ENCODE results near the gene B4GAT1. TPM values are rescaled to one million over a fixed set of nuclear protein-coding genes. Genes with fewer than 3 reads are reported as not detected.
A peak's percentile ranks its signal among the peaks of the same experiment; 100 is the strongest.

Gene B4GAT1
- total and polyA plus RNA-seq, 9 of the 15 experiments (the other 6 are each of a cell fraction or from before 2014, with no cell fraction given), result 0.86 to 9.5 (median 3.8) TPM

- H2AFZ ChIP-seq (ENCODE audit: low read depth, low read length), result no peak overlapping the region
- WGBS (ENCODE audit: insufficient coverage, low coverage, missing lambda C conversion rate), result 31% methylated on average over 8 of the region's 8 CpGs
- H3K9me3 ChIP-seq (replicated peaks; ENCODE audit: control insufficient read depth, insufficient read depth, low read depth, low read length), result no peaks in the 10 kb centered on the region
- H3K79me2 ChIP-seq (ENCODE audit: control insufficient read depth, insufficient read depth, low read length), result no peaks in the 10 kb centered on the region
- no peak for ATAC-seq
- ChIA-PET CTCF (ENCODE audit: low intra/inter-chr PET ratio) (interaction anchor here (0.7 to 2.9 kb wide), 2 partner anchors 18 to 112 kb away, joined by 3 to 37 read pairs; no protein-coding TSS in a partner anchor), POLR2A (interaction anchor here (0.6 to 1.9 kb wide), 3 partner anchors 21 to 1162 kb away, joined by 3 to 4 read pairs (median 3); partner anchors contain the start of gene YIF1A)
- no peak overlapping the region for H3K4me3 ChIP-seq
- H3K4me2 ChIP-seq (ENCODE audit: insufficient read depth, low read length), result no peak overlapping the region
- H3K9me1 ChIP-seq (ENCODE audit: control insufficient read depth, insufficient read depth, low read length), result no peaks in the 10 kb centered on the region
- H3K27ac ChIP-seq (ENCODE audit: extremely low read depth, low read depth, low read length), result no peak overlapping the region
- intact Hi-C loops (cut with micrococcal nuclease) (no loop called here), in situ Hi-C loops (cut with MboI) (no loop called here)
- H3K4me1 ChIP-seq (replicated peaks in 1 of 2; ENCODE audit: control insufficient read depth in 2 of 2, insufficient read depth in 2 of 2, low read length in 2 of 2), result peaks cover 23 to 42% of the 10 kb centered on the region in 2 experiments
- H3K27me3 ChIP-seq (ENCODE audit: control insufficient read depth in 2 of 2, insufficient read depth in 2 of 2, low read length in 2 of 2), result no peaks in the 10 kb centered on the region
- no peak overlapping the region for H3K9ac ChIP-seq (ENCODE audit: insufficient read depth in 1 of 2, low read depth in 2 of 2, low read length in 2 of 2)
- no peaks in the 10 kb centered on the region for H4K20me1 ChIP-seq (replicated peaks; ENCODE audit: control insufficient read depth, insufficient read depth, low read length)
- peak in 1 of 4 experiments; percentile 32 for DNase-seq (ENCODE audit: extremely low read depth in 1 of 4, low spot score in 3 of 4)
- no TSS peak for BruUV-seq (replicated peaks)
- TF ChIP-seq, protein P1, sequence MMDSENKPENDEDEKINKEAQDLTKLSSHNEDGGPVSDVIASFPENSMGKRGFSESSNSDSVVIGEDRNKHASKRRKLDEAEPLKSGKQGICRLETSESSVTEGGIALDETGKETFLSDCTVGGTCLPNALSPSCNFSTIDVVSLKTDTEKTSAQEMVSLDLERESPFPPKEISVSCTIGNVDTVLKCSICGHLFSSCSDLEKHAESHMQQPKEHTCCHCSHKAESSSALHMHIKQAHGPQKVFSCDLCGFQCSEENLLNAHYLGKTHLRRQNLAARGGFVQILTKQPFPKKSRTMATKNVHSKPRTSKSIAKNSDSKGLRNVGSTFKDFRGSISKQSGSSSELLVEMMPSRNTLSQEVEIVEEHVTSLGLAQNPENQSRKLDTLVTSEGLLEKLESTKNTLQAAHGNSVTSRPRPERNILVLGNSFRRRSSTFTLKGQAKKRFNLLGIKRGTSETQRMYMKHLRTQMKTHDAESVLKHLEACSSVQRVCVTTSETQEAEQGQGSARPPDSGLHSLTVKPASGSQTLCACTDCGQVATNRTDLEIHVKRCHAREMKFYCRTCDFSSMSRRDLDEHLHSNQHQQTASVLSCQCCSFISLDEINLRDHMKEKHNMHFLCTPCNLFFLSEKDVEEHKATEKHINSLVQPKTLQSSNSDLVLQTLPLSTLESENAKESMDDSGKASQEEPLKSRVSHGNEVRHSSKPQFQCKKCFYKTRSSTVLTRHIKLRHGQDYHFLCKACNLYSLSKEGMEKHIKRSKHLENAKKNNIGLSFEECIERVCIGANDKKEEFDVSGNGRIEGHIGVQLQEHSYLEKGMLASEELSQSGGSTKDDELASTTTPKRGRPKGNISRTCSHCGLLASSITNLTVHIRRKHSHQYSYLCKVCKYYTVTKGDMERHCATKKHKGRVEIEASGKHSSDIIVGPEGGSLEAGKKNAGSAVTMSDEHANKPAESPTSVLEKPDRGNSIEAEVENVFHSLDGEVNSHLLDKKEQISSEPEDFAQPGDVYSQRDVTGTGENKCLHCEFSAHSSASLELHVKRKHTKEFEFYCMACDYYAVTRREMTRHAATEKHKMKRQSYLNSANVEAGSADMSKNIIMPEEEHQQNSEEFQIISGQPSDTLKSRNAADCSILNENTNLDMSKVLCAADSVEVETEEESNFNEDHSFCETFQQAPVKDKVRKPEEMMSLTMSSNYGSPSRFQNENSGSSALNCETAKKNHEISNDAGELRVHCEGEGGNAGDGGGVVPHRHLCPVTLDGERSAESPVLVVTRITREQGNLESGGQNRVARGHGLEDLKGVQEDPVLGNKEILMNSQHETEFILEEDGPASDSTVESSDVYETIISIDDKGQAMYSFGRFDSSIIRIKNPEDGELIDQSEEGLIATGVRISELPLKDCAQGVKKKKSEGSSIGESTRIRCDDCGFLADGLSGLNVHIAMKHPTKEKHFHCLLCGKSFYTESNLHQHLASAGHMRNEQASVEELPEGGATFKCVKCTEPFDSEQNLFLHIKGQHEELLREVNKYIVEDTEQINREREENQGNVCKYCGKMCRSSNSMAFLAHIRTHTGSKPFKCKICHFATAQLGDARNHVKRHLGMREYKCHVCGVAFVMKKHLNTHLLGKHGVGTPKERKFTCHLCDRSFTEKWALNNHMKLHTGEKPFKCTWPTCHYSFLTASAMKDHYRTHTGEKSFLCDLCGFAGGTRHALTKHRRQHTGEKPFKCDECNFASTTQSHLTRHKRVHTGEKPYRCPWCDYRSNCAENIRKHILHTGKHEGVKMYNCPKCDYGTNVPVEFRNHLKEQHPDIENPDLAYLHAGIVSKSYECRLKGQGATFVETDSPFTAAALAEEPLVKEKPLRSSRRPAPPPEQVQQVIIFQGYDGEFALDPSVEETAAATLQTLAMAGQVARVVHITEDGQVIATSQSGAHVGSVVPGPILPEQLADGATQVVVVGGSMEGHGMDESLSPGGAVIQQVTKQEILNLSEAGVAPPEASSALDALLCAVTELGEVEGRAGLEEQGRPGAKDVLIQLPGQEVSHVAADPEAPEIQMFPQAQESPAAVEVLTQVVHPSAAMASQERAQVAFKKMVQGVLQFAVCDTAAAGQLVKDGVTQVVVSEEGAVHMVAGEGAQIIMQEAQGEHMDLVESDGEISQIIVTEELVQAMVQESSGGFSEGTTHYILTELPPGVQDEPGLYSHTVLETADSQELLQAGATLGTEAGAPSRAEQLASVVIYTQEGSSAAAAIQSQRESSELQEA (IDR thresholded peaks at IDR 0.05; ENCODE audit: low read depth), result no peak
- TF ChIP-seq CBFA2T3 (IDR thresholded peaks at IDR 0.05) (peak; percentile 69), SNIP1 (IDR thresholded peaks at IDR 0.05; ENCODE audit: low read depth) (no peak)
- TF ChIP-seq, protein P2, sequence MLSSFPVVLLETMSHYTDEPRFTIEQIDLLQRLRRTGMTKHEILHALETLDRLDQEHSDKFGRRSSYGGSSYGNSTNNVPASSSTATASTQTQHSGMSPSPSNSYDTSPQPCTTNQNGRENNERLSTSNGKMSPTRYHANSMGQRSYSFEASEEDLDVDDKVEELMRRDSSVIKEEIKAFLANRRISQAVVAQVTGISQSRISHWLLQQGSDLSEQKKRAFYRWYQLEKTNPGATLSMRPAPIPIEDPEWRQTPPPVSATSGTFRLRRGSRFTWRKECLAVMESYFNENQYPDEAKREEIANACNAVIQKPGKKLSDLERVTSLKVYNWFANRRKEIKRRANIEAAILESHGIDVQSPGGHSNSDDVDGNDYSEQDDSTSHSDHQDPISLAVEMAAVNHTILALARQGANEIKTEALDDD (IDR thresholded peaks at IDR 0.05), result peak; percentile 64; the same call in 1 of the 2 replicates
- FAIRE-seq, result peak; percentile 71
- H3K36me3 ChIP-seq (ENCODE audit: control insufficient read depth, insufficient read depth, low read length), result no peaks in the 10 kb centered on the region
These were observed 37.1 kb downstream of the B4GAT1 start for GRCh38 chr11:66310324-66310723.
